ENCODE measurements around the gene B3GALT4. TPM values are rescaled to one million over a fixed set of nuclear protein-coding genes. Genes with fewer than 3 reads are reported as not detected.

Gene B3GALT4
- total and polyA plus RNA-seq, 2 of the 13 experiments (the other 11 are each of a cell fraction or from before 2014, with no cell fraction given): 0.04 to 0.27 TPM

GRCh38 chr6:33321227-33321626 lies 44.3 kb downstream of the B3GALT4 start:
- no TSS peak for BruUV-seq (replicated peaks)
- Histone ChIP-seq H3K27ac (ENCODE audit: extremely low read length, insufficient read depth, low read length) (no peak overlapping the region), H3K79me2 (ENCODE audit: insufficient read depth, low read length) (peaks cover 22% of the 10 kb centered on the region), H4K20me1 (ENCODE audit: insufficient read depth, low read length) (peaks cover 3% of the 10 kb centered on the region; the same call in 1 of the 2 replicates), H3K9me3 (ENCODE audit: low read length) (no peaks in the 10 kb centered on the region), H3K4me2 (ENCODE audit: low read depth, low read length) (peak overlapping the region; percentile 93), H3K9ac (ENCODE audit: insufficient read depth, low read depth, low read length) (peak overlapping the region; percentile 84; the same call in 1 of the 2 replicates), H3K4me3 (replicated peaks in 1 of 3; ENCODE audit: insufficient read depth in 1 of 3, low read depth in 2 of 3, low read length in 3 of 3) (no peak overlapping the region; a peak in 1 of 6 replicates), H3K36me3 (replicated peaks in 1 of 2; ENCODE audit: control insufficient read depth in 1 of 2, insufficient read depth in 2 of 2, low read length in 2 of 2) (peaks cover 5 to 31% of the 10 kb centered on the region in 2 experiments), H2AFZ (ENCODE audit: low read length) (no peak overlapping the region), H3K27me3 (ENCODE audit: control insufficient read depth in 1 of 2, insufficient read depth in 2 of 2, low read length in 2 of 2) (no peaks in the 10 kb centered on the region; a peak in 2 of 5 replicates), H3K4me1 (ENCODE audit: insufficient read depth, low read length) (peaks cover 57% of the 10 kb centered on the region)
- FAIRE-seq (no peak), DNase-seq (ENCODE audit: low spot score) (no peak), ATAC-seq (no peak)
- WGBS (ENCODE audit: low lambda C conversion rate): 95% methylated on average over 9 of the region's 9 CpGs
- intact Hi-C loops (cut with micrococcal nuclease; ENCODE audit: unreplicated experiment): no loop called here
- CTCF ChIA-PET (ENCODE audit: low intra/inter-chr PET ratio, low total read pairs): no interaction called here
- POLR2A ChIA-PET: interaction anchor here (0.7 kb wide), 1 partner anchor 50 kb away, joined by 3 read pairs; the partner anchor contains the start of genes RPS18 and VPS52
- in situ Hi-C loops (cut with HindIII; ENCODE audit: extremely low pct_ligation_motif_present, low pct_unique_long_range_greater_than_20kb): no loop called here
- TF ChIP-seq LBX2 (CRISPR knock-in tag; IDR thresholded peaks at IDR 0.05; ENCODE audit: borderline replicate concordance) (no peak), HNF1A (IDR thresholded peaks at IDR 0.05; ENCODE audit: low read depth) (no peak), HNF1A (CRISPR knock-in tag; IDR thresholded peaks at IDR 0.05; ENCODE audit: borderline replicate concordance) (no peak), ZNF562 (CRISPR knock-in tag; IDR thresholded peaks at IDR 0.05; ENCODE audit: borderline replicate concordance) (no peak), RERE (CRISPR knock-in tag; IDR thresholded peaks at IDR 0.05; ENCODE audit: low read depth) (no peak), ZNF598 (CRISPR knock-in tag; IDR thresholded peaks at IDR 0.05; ENCODE audit: borderline replicate concordance) (no peak), ZNF687 (CRISPR knock-in tag; IDR thresholded peaks at IDR 0.05) (0 out of 2 replicates have a peak, but pooled peaks have one; percentile 2), RXRA (CRISPR knock-in tag; IDR thresholded peaks at IDR 0.05) (no peak), ZNF775 (CRISPR knock-in tag; IDR thresholded peaks at IDR 0.05; ENCODE audit: borderline replicate concordance) (no peak)
